Transverse colon (tissue), 3 donors: ENCODE results near the gene INSC.

Experiments used
- EP300 ChIP-seq: sonication (generic); formaldehyde crosslinking; IDR thresholded peaks from one replicate; pipeline ENCODE4 v1.6.1; 2017; ENCODE audit warnings: antibody characterized with exemption, low read depth
- TF ChIP-seq, protein P1 (sequence below), 5 experiments: fragments of 200-600 bp in 3 of 5; fragments of 450-650 bp in 2 of 5; sonication (generic) in 3 of 5; IDR thresholded peaks; 1 replicate in 2 of 5; 2 replicates in 3 of 5; pipeline ENCODE4 v1.5.1; 2016 to 2017; ENCODE audit warnings: antibody characterized with exemption in 5 of 5, inconsistent platforms in 3 of 5, mild to moderate bottlenecking in 2 of 5, moderate library complexity in 1 of 5

DNA sequence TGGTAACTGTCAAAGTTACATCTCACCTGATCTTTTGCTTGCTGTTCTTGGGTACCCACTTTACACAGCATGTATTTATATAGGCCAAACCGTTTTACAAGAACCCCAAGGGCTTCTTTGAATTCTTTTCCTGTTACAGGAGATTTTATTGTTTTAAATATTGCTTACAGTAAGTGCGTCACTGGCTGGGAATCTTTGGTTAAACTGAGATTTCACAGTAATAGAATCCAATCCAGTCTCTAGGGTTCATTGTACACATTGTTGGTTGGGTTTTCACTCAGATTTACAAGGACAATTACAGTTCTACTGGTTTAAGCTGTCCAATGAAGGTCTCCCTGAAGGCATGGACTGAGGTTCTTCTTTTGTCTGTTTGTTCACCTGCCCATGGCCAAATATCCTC, 171.7 kb downstream of the INSC start:
- TF ChIP-seq, protein P1, sequence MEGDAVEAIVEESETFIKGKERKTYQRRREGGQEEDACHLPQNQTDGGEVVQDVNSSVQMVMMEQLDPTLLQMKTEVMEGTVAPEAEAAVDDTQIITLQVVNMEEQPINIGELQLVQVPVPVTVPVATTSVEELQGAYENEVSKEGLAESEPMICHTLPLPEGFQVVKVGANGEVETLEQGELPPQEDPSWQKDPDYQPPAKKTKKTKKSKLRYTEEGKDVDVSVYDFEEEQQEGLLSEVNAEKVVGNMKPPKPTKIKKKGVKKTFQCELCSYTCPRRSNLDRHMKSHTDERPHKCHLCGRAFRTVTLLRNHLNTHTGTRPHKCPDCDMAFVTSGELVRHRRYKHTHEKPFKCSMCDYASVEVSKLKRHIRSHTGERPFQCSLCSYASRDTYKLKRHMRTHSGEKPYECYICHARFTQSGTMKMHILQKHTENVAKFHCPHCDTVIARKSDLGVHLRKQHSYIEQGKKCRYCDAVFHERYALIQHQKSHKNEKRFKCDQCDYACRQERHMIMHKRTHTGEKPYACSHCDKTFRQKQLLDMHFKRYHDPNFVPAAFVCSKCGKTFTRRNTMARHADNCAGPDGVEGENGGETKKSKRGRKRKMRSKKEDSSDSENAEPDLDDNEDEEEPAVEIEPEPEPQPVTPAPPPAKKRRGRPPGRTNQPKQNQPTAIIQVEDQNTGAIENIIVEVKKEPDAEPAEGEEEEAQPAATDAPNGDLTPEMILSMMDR (IDR thresholded peaks at IDR 0.05) = no peak
- no peak for TF ChIP-seq EP300
